OCI-LY7 (cell line): ENCODE results near the gene NFATC3. TPM values are rescaled to one million over a fixed set of nuclear protein-coding genes. Genes with fewer than 3 reads are reported as not detected.

ENCODE experiments used
- BruUV-seq: library from RNA; stranded (reverse); fragments of 400-500 nt; replicated peaks from 2 replicates; lab custom pipeline; 2021; lab: Mats Ljungman, UMichigan
- CTCF ChIA-PET: fragments of 300-600 bp; sonication (Branson Sonifier 250); formaldehyde crosslinking; loops from one replicate; lab custom pipeline; 2022; ENCODE audit warnings: antibody characterized with exemption; ENCODE audit not compliant: unreplicated experiment; lab: Charles Lee
- POLR2A ChIA-PET: fragments of 300-600 bp; sonication (Branson Sonifier 250); formaldehyde crosslinking; loops from one replicate; lab custom pipeline; 2022; ENCODE audit warnings: antibody characterized with exemption; lab: Charles Lee
- DNase-seq: peaks from one replicate; pipeline ENCODE4 v3.0.0-alpha.2; 2015; ENCODE audit warnings: low spot score
- H2AFZ ChIP-seq: fragments of 200-600 bp; sonication (generic), shearing (Covaris generic); 2 replicates; pipeline ENCODE4 v1.6.1; 2014; ENCODE audit warnings: mild to moderate bottlenecking, antibody characterized with exemption, low read length, moderate library complexity
- H3K27ac ChIP-seq: fragments of 200-600 bp; sonication (generic); 2 replicates; pipeline ENCODE4 v1.5.1; 2014; ENCODE audit warnings: mixed run types, low read depth, mild to moderate bottlenecking, moderate library complexity, low read length, inconsistent platforms; ENCODE audit not compliant: poor library complexity, severe bottlenecking
- H3K36me3 ChIP-seq: fragments of 200-600 bp; sonication (generic); 2 replicates; pipeline ENCODE4 v1.6.1; 2014; ENCODE audit warnings: mild to moderate bottlenecking, antibody characterized with exemption, low read length, moderate library complexity, mixed read lengths; ENCODE audit not compliant: insufficient read depth
- H3K4me1 ChIP-seq: fragments of 200-600 bp; sonication (generic); 2 replicates; pipeline ENCODE4 v1.5.1; 2014; ENCODE audit warnings: mild to moderate bottlenecking, low read length; ENCODE audit not compliant: insufficient read depth, poor library complexity, severe bottlenecking
- H3K4me2 ChIP-seq: fragments of 200-600 bp; sonication (generic); 2 replicates; pipeline ENCODE4 v1.6.1; 2014; ENCODE audit warnings: mild to moderate bottlenecking, low read length
- H3K4me3 ChIP-seq: fragments of 200-600 bp; sonication (generic); 2 replicates; pipeline ENCODE4 v1.5.1; 2014; ENCODE audit warnings: mild to moderate bottlenecking, low read depth, low read length; ENCODE audit not compliant: poor library complexity, severe bottlenecking
- H3K79me2 ChIP-seq: fragments of 200-600 bp; sonication (generic); 2 replicates; pipeline ENCODE4 v1.6.1; 2016; ENCODE audit warnings: low read depth, mild to moderate bottlenecking, low read length, moderate library complexity, mixed read lengths; ENCODE audit not compliant: insufficient read depth
- H3K9me2 ChIP-seq: fragments of 200-600 bp; sonication (generic); 2 replicates; pipeline ENCODE4 v1.6.1; 2016; ENCODE audit warnings: mild to moderate bottlenecking, low read length, mixed read lengths; ENCODE audit not compliant: insufficient read depth
- H3K9me3 ChIP-seq: fragments of 200-600 bp; sonication (generic); 2 replicates; pipeline ENCODE4 v1.6.1; 2014; ENCODE audit warnings: mild to moderate bottlenecking, mixed run types, low read length, mixed read lengths
- H4K20me1 ChIP-seq: fragments of 200-600 bp; sonication (generic); 2 replicates; pipeline ENCODE4 v1.6.1; 2014; ENCODE audit warnings: mild to moderate bottlenecking, antibody characterized with exemption, low read length, moderate library complexity, mixed read lengths; ENCODE audit not compliant: insufficient read depth
- CTCF ChIP-seq: fragments of 200-600 bp; sonication (generic); conservative IDR thresholded peaks from 2 replicates; pipeline ENCODE4 v1.5.1; 2014; ENCODE audit warnings: mild to moderate bottlenecking, antibody characterized with exemption, low read length, moderate library complexity, mixed read lengths
- EZH2phosphoT487 ChIP-seq: fragments of 200-600 bp; sonication (generic); IDR thresholded peaks from 2 replicates; pipeline ENCODE4 v1.6.1; 2018; ENCODE audit warnings: low read depth, borderline replicate concordance, mild to moderate bottlenecking, mixed run types, antibody characterized with exemption, low read length, moderate library complexity, mixed read lengths
- intact Hi-C: fragments of 100-400 bp; cut with micrococcal nuclease; formaldehyde crosslinking; loops from one replicate; pipeline ENCODE4 v1.10.0; 2022; ENCODE audit not compliant: unreplicated experiment
- total RNA-seq, 2 experiments: library from RNA; depleted of rRNA in 1 of 2; stranded (reverse); fragments of >200 nt in 1 of 2; shearing (Covaris generic) in 1 of 2; gene quantifications; 2 replicates each; pipeline ENCODE4 v1.2.3, GENCODE V29; 2014 to 2022

NFATC3 gene
- total RNA-seq, 2 experiments from 2014 or later, result 73.4 to 76.0 TPM

- ChIA-PET CTCF (no interaction called here), POLR2A (no interaction called here)
- H3K27ac ChIP-seq, result peak overlapping the region; percentile 22
- H4K20me1 ChIP-seq, result no peaks in the 10 kb centered on the region
- no peak overlapping the region for H2AFZ ChIP-seq
- peaks cover 41% of the 10 kb centered on the region for H3K36me3 ChIP-seq
- BruUV-seq, result no TSS peak
- no peaks in the 10 kb centered on the region for H3K9me2 ChIP-seq
- no peak overlapping the region for H3K4me2 ChIP-seq
- no peak for DNase-seq
- H3K4me1 ChIP-seq, result peaks cover 69% of the 10 kb centered on the region
- H3K4me3 ChIP-seq, result no peak overlapping the region
- intact Hi-C loops, result no loop called here
- no peaks in the 10 kb centered on the region for H3K9me3 ChIP-seq
- H3K79me2 ChIP-seq, result peaks cover 21% of the 10 kb centered on the region; the same call in 1 of the 2 replicates
- no peak for TF ChIP-seq EZH2phosphoT487
- no peak for TF ChIP-seq CTCF
Measured at GRCh38 chr16:68249371-68249770, 164.2 kb downstream of the NFATC3 start.

GRCh38 chr16:68250951-68251350, 165.8 kb downstream of the NFATC3 start:
- no peak overlapping the region; the same call in 1 of the 2 replicates for H2AFZ ChIP-seq
- peak overlapping the region; percentile 31 for H3K4me3 ChIP-seq
- intact Hi-C loops, result loop anchor here (10.0 kb wide), 1 partner anchor 244 kb away; no protein-coding TSS in a partner anchor
- no peaks in the 10 kb centered on the region for H4K20me1 ChIP-seq
- no peak for TF ChIP-seq CTCF
- no peak for TF ChIP-seq EZH2phosphoT487
- H3K4me1 ChIP-seq, result peaks cover 66% of the 10 kb centered on the region
- H3K9me3 ChIP-seq, result no peaks in the 10 kb centered on the region
- peak overlapping the region; percentile 91 for H3K27ac ChIP-seq
- H3K4me2 ChIP-seq, result peak overlapping the region; percentile 68
- TSS peak; percentile 9 for BruUV-seq
- DNase-seq, result no peak
- POLR2A ChIA-PET, result interaction anchor here (0.7 to 2.2 kb wide), 6 partner anchors 11 to 933 kb away, joined by 3 to 9 read pairs (median 4); partner anchors contain the start of genes NFATC3 and SLC7A6
- no peaks in the 10 kb centered on the region for H3K9me2 ChIP-seq
- H3K36me3 ChIP-seq, result peaks cover 55% of the 10 kb centered on the region
- H3K79me2 ChIP-seq, result peaks cover 15% of the 10 kb centered on the region; the same call in 1 of the 2 replicates
- CTCF ChIA-PET, result interaction anchor here (0.6 to 1.3 kb wide), 2 partner anchors 13 to 1305 kb away, joined by 3 read pairs; partner anchors contain the start of gene SLC7A6

GRCh38 chr16:68251832-68252231, 166.7 kb downstream of the NFATC3 start:
- TF ChIP-seq CTCF (0 out of 2 replicates have a peak, but pooled peaks have one; percentile 15), EZH2phosphoT487 (no peak)
- no peaks in the 10 kb centered on the region for H3K9me2 ChIP-seq
- peak overlapping the region; percentile 38 for H3K4me3 ChIP-seq
- peaks cover 66% of the 10 kb centered on the region for H3K4me1 ChIP-seq
- ChIA-PET CTCF (interaction anchor here (0.6 to 1.3 kb wide), 3 partner anchors 12 to 1306 kb away, joined by 3 to 4 read pairs (median 3); partner anchors contain the start of gene SLC7A6), POLR2A (interaction anchor here (0.6 to 2.2 kb wide), 9 partner anchors 10 to 934 kb away, joined by 3 to 14 read pairs (median 5); partner anchors contain the start of genes NFATC3 and SLC7A6)
- no TSS peak for BruUV-seq
- peaks cover 63% of the 10 kb centered on the region for H3K36me3 ChIP-seq
- H2AFZ ChIP-seq, result peak overlapping the region; percentile 5; the same call in 1 of the 2 replicates
- H3K27ac ChIP-seq, result peak overlapping the region; percentile 91
- peak overlapping the region; percentile 68 for H3K4me2 ChIP-seq
- H3K79me2 ChIP-seq, result peaks cover 7% of the 10 kb centered on the region; the same call in 1 of the 2 replicates
- H4K20me1 ChIP-seq, result no peaks in the 10 kb centered on the region
- DNase-seq, result peak; percentile 92
- intact Hi-C loops, result loop anchor here (10.0 kb wide), 1 partner anchor 243 kb away; no protein-coding TSS in a partner anchor
- no peaks in the 10 kb centered on the region for H3K9me3 ChIP-seq
